ENCODE data around the gene CROCC. TPM values are rescaled to one million over a fixed set of nuclear protein-coding genes. Genes with fewer than 3 reads are reported as not detected.
"Not testable (repeated sequence)": the region's sequence is repeated elsewhere in the genome, so short reads cannot be mapped to it uniquely, and the experiment has no call there.

The CROCC gene
- total RNA-seq, 1 donor from 2014 or later = 15.2 TPM

DNA sequence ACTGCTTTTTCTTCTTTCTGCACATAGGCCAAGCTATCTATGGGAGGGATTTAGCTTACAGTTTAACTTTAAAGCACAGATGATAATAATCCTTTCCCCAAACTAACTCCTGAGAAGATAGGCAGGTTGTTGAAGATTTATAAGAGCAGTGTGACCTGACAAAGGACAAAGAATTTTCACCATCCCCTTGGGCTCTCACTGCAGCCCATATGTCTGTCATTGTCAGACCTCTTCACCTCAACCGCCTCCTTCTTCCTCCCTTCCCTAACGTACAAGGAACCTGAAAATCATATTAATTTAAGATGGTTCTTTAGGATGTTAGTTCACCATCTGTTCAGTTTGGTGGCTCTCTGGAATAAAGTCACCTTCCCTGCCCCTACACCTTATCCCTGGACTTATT, 21.0 kb upstream of the CROCC start:
- H3K36me3 Mint-ChIP-seq = no peaks in the 10 kb centered on the region
- H3K27me3 Mint-ChIP-seq (ENCODE audit: insufficient read depth, low read depth) = peaks cover 6% of the 10 kb centered on the region
- peaks cover 32% of the 10 kb centered on the region for H3K4me1 Mint-ChIP-seq
- peaks cover 14% of the 10 kb centered on the region for H3K4me1 ChIP-seq
- H3K9me3 ChIP-seq (ENCODE audit: low read depth) = no peaks in the 10 kb centered on the region
- H3K79me2 ChIP-seq (ENCODE audit: low read depth) = no peaks in the 10 kb centered on the region
- H3K27me3 ChIP-seq = no peaks in the 10 kb centered on the region
- no peaks in the 10 kb centered on the region for H3K36me3 ChIP-seq
- H3K9me3 Mint-ChIP-seq = no peaks in the 10 kb centered on the region
- no peak overlapping the region for H2AFZ ChIP-seq (replicated peaks)
- H3K9ac ChIP-seq = no peak overlapping the region
- peaks cover 32% of the 10 kb centered on the region for H3F3A ChIP-seq (ENCODE audit: low read depth)
- TF ChIP-seq CTCF (IDR thresholded peaks at IDR 0.05) (peak; percentile 13), EZH2phosphoT487 (IDR thresholded peaks at IDR 0.05) (no peak)
- no peak for DNase-seq (ENCODE audit: low spot score)
- no peak overlapping the region for H3K4me3 ChIP-seq
- no peak overlapping the region for H3K4me2 ChIP-seq
- H4K20me1 ChIP-seq (ENCODE audit: low read depth) = no peaks in the 10 kb centered on the region
- H3K27ac Mint-ChIP-seq = peak overlapping the region; percentile 59
- H3K27ac ChIP-seq = no peak overlapping the region
- no peak overlapping the region for H3K4me3 Mint-ChIP-seq

DNA sequence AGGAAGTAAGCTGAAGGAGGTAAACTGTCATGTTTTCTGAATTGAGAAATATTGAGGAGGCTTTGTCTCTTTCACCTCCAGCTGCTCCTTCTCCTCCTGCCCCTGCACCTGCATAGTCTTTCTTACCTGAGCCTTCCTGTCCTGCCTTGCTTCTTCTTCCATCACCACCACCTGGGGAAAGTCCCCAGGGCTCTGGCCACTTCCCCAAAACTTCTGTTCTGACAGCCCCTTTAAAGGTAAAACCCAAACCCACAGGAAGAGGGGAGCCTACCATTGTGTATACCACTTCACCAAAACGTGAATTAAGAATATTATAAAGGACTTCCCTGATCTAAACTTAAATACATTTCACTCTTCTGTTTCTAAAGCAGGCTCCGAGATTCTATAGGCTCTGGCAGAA, 20.4 kb upstream of the CROCC start:
- not testable (repeated sequence) for H3K4me3 Mint-ChIP-seq; H4K20me1 ChIP-seq (ENCODE audit: low read depth); H3K27me3 ChIP-seq; H3K27me3 Mint-ChIP-seq (ENCODE audit: insufficient read depth, low read depth); H3K36me3 ChIP-seq; H3K27ac ChIP-seq; H3K4me3 ChIP-seq; DNase-seq (ENCODE audit: low spot score); H3K9me3 Mint-ChIP-seq; H3K79me2 ChIP-seq (ENCODE audit: low read depth); H2AFZ ChIP-seq (replicated peaks); H3K36me3 Mint-ChIP-seq; H3K9me3 ChIP-seq (ENCODE audit: low read depth); H3K4me2 ChIP-seq; H3K9ac ChIP-seq
- Mint-ChIP-seq H3K4me1 (peaks cover 32% of the 10 kb centered on the region), H3K27ac (peak overlapping the region; percentile 28)
- peaks cover 38% of the 10 kb centered on the region for H3F3A ChIP-seq (ENCODE audit: low read depth)
- peaks cover 14% of the 10 kb centered on the region for H3K4me1 ChIP-seq

GRCh38 chr1:16903054-16903453, 18.7 kb upstream of the CROCC start:
- H2AFZ ChIP-seq (replicated peaks) = peak overlapping the region; percentile 6
- TF ChIP-seq EZH2phosphoT487 (IDR thresholded peaks at IDR 0.05) = no peak
- no peak for TF ChIP-seq CTCF (IDR thresholded peaks at IDR 0.05)
- no peak for TF ChIP-seq EZH2 (IDR thresholded peaks at IDR 0.05)
- no peaks in the 10 kb centered on the region for H3K79me2 ChIP-seq (ENCODE audit: low read depth)
- no peaks in the 10 kb centered on the region for H3K27me3 ChIP-seq
- no peak overlapping the region for H3K27ac ChIP-seq
- H3K4me2 ChIP-seq = no peak overlapping the region
- H3K4me1 Mint-ChIP-seq = peaks cover 18% of the 10 kb centered on the region
- H3K9ac ChIP-seq = no peak overlapping the region
- H3K9me3 Mint-ChIP-seq = peaks cover 9% of the 10 kb centered on the region
- no peak for DNase-seq (ENCODE audit: low spot score)
- peak overlapping the region; percentile 21 for H3K4me3 Mint-ChIP-seq
- peaks cover 31% of the 10 kb centered on the region for H3F3A ChIP-seq (ENCODE audit: low read depth)
- no peaks in the 10 kb centered on the region for H3K27me3 Mint-ChIP-seq (ENCODE audit: insufficient read depth, low read depth)
- H3K9me3 ChIP-seq (ENCODE audit: low read depth) = no peaks in the 10 kb centered on the region
- no peaks in the 10 kb centered on the region for H3K36me3 Mint-ChIP-seq
- peaks cover 14% of the 10 kb centered on the region for H3K4me1 ChIP-seq
- H3K36me3 ChIP-seq = no peaks in the 10 kb centered on the region
- H3K27ac Mint-ChIP-seq = no peak overlapping the region
- H3K4me3 ChIP-seq = no peak overlapping the region
- H4K20me1 ChIP-seq (ENCODE audit: low read depth) = no peaks in the 10 kb centered on the region

DNA sequence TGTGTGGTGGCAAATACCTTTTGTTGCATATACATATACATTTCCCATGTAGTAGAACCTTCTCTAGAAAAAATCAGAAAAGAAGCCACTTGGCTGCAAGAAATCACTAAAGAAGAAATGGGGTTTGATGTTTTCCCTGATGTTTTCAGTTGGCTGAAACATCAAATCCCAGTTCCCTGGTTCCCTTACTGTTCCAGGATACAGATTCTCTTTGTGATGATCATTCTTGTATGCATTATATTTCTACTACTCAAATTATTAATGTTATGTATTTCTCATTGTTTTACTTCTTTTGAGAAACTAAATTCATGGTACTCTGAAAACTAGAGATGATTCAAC, 18.3 kb upstream of the CROCC start:
- H3K27me3 Mint-ChIP-seq (ENCODE audit: insufficient read depth, low read depth) = no peaks in the 10 kb centered on the region
- Histone ChIP-seq H3K4me3 (no peak overlapping the region), H3K79me2 (ENCODE audit: low read depth) (no peaks in the 10 kb centered on the region), H3K27ac (no peak overlapping the region), H3K4me1 (peaks cover 14% of the 10 kb centered on the region), H3K9ac (no peak overlapping the region), H3K27me3 (no peaks in the 10 kb centered on the region), H4K20me1 (ENCODE audit: low read depth) (no peaks in the 10 kb centered on the region), H3F3A (ENCODE audit: low read depth) (peaks cover 31% of the 10 kb centered on the region), H3K4me2 (peak overlapping the region; percentile 71), H3K9me3 (ENCODE audit: low read depth) (no peaks in the 10 kb centered on the region), H2AFZ (replicated peaks) (peak overlapping the region; percentile 6), H3K36me3 (no peaks in the 10 kb centered on the region)
- peaks cover 9% of the 10 kb centered on the region for H3K9me3 Mint-ChIP-seq
- H3K27ac Mint-ChIP-seq = no peak overlapping the region
- TF ChIP-seq EZH2 (IDR thresholded peaks at IDR 0.05) (no peak), EZH2phosphoT487 (IDR thresholded peaks at IDR 0.05) (no peak), CTCF (IDR thresholded peaks at IDR 0.05) (no peak)
- H3K4me1 Mint-ChIP-seq = peaks cover 17% of the 10 kb centered on the region
- H3K36me3 Mint-ChIP-seq = no peaks in the 10 kb centered on the region
- DNase-seq (ENCODE audit: low spot score) = no peak
- H3K4me3 Mint-ChIP-seq = peak overlapping the region; percentile 72

Measured in neural progenitor cell (in vitro differentiated cells).